Spleen (tissue), 7 donors: ENCODE results near the gene FAM114A1.

Experiments
- POLR2A ChIP-seq, 3 donors: fragments of 450-650 bp; IDR thresholded peaks; one replicate each; pipeline ENCODE4 v1.5.1; 2017; ENCODE audit warnings: antibody characterized with exemption in 3 of 3, mild to moderate bottlenecking in 1 of 3
- TF ChIP-seq, protein P1 (sequence below), 11 experiments: fragments of 200-600 bp in 7 of 11; fragments of 450-650 bp in 4 of 11; sonication (generic) in 4 of 11; IDR thresholded peaks in 8 of 11; conservative IDR thresholded peaks in 3 of 11; 1 replicate in 7 of 11; 2 replicates in 4 of 11; pipeline versions ENCODE4 v1.4.0 to v1.8.0; 2016 to 2021; ENCODE audit warnings: antibody characterized with exemption in 11 of 11, inconsistent platforms in 4 of 11, mild to moderate bottlenecking in 1 of 11
- donor health status: DM: no; HTN: no; CAD: no; lungs with moderate emphysema.
- donor health status: DM: no; HTN: no; CAD: no.
- donor health status: DM: no; HTN: no; CAD: no.

DNA sequence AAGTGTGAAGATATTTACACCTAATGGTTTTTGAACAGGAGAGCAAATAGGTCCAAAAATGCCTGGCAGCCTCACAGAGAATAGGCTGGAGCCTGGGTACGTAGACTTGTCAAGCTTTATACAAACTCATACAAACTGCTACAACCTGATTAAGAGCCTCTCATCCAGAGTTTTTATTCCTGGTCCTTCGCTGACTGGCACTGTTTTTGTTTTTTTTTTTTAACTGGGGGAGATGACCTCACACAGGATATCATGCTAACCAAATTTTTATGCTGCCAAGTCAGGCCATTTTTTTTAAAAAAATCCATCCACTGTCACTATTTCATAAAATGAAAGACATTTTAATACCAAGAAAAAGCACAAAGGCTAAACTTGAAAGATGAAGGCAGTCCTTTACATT, 1.9 kb downstream of the FAM114A1 start:
- TF ChIP-seq, protein P1, sequence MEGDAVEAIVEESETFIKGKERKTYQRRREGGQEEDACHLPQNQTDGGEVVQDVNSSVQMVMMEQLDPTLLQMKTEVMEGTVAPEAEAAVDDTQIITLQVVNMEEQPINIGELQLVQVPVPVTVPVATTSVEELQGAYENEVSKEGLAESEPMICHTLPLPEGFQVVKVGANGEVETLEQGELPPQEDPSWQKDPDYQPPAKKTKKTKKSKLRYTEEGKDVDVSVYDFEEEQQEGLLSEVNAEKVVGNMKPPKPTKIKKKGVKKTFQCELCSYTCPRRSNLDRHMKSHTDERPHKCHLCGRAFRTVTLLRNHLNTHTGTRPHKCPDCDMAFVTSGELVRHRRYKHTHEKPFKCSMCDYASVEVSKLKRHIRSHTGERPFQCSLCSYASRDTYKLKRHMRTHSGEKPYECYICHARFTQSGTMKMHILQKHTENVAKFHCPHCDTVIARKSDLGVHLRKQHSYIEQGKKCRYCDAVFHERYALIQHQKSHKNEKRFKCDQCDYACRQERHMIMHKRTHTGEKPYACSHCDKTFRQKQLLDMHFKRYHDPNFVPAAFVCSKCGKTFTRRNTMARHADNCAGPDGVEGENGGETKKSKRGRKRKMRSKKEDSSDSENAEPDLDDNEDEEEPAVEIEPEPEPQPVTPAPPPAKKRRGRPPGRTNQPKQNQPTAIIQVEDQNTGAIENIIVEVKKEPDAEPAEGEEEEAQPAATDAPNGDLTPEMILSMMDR (IDR thresholded peaks at IDR 0.05 in 8 of 11, conservative IDR thresholded peaks at IDR 0.05 in 3 of 11), result no peak
- TF ChIP-seq POLR2A (IDR thresholded peaks at IDR 0.05), result no peak
